IgD-negative memory B cell (primary cell): ENCODE data around the gene NEGR1. TPM values are rescaled to one million over a fixed set of nuclear protein-coding genes. Genes with fewer than 3 reads are reported as not detected.

Source experiments
- H3K27ac Mint-ChIP-seq, 3 donors: one replicate each; pipeline ENCODE4 v1.8.0; 2020 to 2022; ENCODE audit warnings: mild to moderate bottlenecking in 3 of 3, mixed read lengths in 3 of 3, moderate library complexity in 1 of 3
- H3K27me3 Mint-ChIP-seq: one replicate; pipeline ENCODE4 v1.8.0; 2021; ENCODE audit warnings: mixed read lengths
- H3K36me3 Mint-ChIP-seq: one replicate; pipeline ENCODE4 v1.8.0; 2020; ENCODE audit warnings: mild to moderate bottlenecking, mixed read lengths
- H3K4me1 Mint-ChIP-seq, 3 donors: one replicate each; pipeline ENCODE4 v1.8.0; 2020 to 2022; ENCODE audit warnings: mixed read lengths in 3 of 3, mild to moderate bottlenecking in 1 of 3
- H3K4me3 Mint-ChIP-seq, 4 donors: one replicate each; pipeline ENCODE4 v1.8.0; 2020 to 2022; ENCODE audit warnings: mild to moderate bottlenecking in 4 of 4, mixed read lengths in 4 of 4, moderate library complexity in 3 of 4
- H3K9me3 Mint-ChIP-seq, 3 donors: one replicate each; pipeline ENCODE4 v1.8.0; 2020 to 2021; ENCODE audit warnings: mixed read lengths in 3 of 3, mild to moderate bottlenecking in 1 of 3
- polyA plus RNA-seq: library from polyadenylated mRNA; unstranded; fragments of 300-500 nt; fragmentation: Illumina TruSeq; gene quantifications from one replicate; pipeline ENCODE4 v1.2.3, GENCODE V29; 2021

Gene NEGR1
- polyA plus RNA-seq, 1 donor from 2014 or later: not detected

GRCh38 chr1:71882226-71882625 lies 400.1 kb downstream of the NEGR1 start:
- Mint-ChIP-seq H3K4me1 (no peaks in the 10 kb centered on the region), H3K4me3 (no peak overlapping the region), H3K36me3 (peaks cover 1% of the 10 kb centered on the region), H3K27me3 (no peaks in the 10 kb centered on the region), H3K9me3 (peaks cover 0 to 3% (median 0%) of the 10 kb centered on the region in 3 donors), H3K27ac (no peak overlapping the region)

- Mint-ChIP-seq H3K4me3 (no peak overlapping the region), H3K36me3 (peaks cover 1% of the 10 kb centered on the region), H3K27ac (no peak overlapping the region), H3K9me3 (peaks cover 0 to 3% (median 0%) of the 10 kb centered on the region in 3 donors), H3K27me3 (no peaks in the 10 kb centered on the region), H3K4me1 (no peaks in the 10 kb centered on the region)
These were observed 400.7 kb downstream of the NEGR1 start for GRCh38 chr1:71881611-71882010.

DNA sequence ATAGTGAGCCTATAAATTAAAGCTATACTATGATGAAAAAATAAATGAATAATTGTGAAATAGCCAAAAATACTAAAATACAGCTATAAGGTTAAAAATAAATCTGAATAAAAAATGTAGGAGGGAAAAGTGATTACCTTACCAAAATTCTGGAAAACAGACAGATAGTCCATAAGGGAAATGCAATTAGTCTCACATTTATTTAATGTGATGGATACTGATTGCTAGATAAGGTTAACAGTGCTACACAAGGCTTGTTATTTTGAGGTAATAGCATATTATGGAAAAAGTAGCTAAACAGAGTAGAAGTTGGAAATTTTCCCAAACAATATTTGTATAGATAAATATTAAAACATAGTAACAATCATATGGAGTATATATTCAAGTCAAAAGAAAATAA lies 413.0 kb downstream of the NEGR1 start:
- H3K4me1 Mint-ChIP-seq: no peaks in the 10 kb centered on the region
- H3K27ac Mint-ChIP-seq: no peak overlapping the region
- H3K27me3 Mint-ChIP-seq: no peaks in the 10 kb centered on the region
- peaks cover under 1 to 7% (median 4%) of the 10 kb centered on the region in 3 donors for H3K9me3 Mint-ChIP-seq
- H3K4me3 Mint-ChIP-seq: no peak overlapping the region
- no peaks in the 10 kb centered on the region for H3K36me3 Mint-ChIP-seq

DNA sequence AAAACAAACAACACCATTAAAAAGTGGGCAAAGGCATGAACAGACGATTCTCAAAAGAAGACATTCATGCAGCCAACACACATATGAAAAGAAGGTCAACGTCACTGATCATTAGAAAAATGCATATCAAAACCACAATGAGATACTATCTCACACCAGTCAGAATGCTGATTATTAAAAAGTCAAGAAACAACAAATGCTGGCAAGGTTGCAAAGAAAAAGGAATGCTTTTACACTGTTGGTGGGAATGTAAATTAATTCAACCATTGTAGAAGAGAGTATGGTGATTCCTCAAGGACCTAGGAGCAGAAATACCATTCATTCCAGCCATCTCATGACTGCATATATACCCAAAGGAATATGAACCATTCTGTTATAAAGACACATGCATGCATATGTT lies 419.6 kb downstream of the NEGR1 start:
- Mint-ChIP-seq H3K27me3 (no peaks in the 10 kb centered on the region), H3K27ac (no peak overlapping the region), H3K4me1 (no peaks in the 10 kb centered on the region), H3K36me3 (no peaks in the 10 kb centered on the region), H3K9me3 (peaks cover 2 to 19% (median 3%) of the 10 kb centered on the region in 3 donors), H3K4me3 (no peak overlapping the region)

DNA sequence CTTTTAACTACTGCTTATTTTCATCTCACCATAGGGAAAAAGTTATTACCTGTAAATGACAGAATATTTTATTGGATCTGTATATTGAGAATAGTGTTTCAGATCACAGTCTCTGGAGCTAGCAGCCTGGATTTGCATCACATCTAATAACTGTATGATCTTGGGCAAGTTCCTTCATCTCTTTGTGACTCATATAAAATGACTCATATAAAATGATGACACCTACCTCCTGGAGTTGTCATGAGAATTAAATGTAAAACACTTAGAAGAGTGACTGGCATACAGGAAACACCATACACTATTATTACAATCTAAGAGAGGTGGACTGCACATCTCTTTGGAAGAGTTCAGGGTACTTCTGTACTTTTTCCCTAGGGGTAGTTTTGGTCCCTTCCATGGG lies 421.3 kb downstream of the NEGR1 start:
- H3K4me1 Mint-ChIP-seq: no peaks in the 10 kb centered on the region
- H3K4me3 Mint-ChIP-seq: no peak overlapping the region
- H3K27ac Mint-ChIP-seq: no peak overlapping the region
- no peaks in the 10 kb centered on the region for H3K27me3 Mint-ChIP-seq
- H3K36me3 Mint-ChIP-seq: no peaks in the 10 kb centered on the region
- H3K9me3 Mint-ChIP-seq: peaks cover 2 to 19% (median 3%) of the 10 kb centered on the region in 3 donors

DNA sequence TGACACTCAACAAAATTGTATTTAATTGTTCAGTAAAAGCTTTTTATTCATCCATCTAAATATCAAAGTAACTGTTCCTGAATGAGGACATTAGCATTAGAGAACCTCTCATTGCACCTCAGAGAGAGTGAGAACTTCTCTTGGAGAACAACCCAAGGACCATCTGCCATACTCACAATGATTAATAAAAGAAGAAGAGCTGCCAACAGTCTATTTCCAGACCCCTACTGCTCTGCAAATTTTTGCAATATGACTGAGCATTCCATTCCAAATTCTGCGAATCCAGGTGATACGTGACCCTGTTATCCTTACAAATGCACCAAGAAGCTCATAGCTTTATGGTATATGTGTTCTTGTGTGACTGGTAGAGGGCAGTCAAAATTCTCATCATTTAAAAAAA lies 422.5 kb downstream of the NEGR1 start:
- H3K27ac Mint-ChIP-seq: no peak overlapping the region
- H3K27me3 Mint-ChIP-seq: no peaks in the 10 kb centered on the region
- no peaks in the 10 kb centered on the region for H3K4me1 Mint-ChIP-seq
- H3K9me3 Mint-ChIP-seq: peaks cover 2 to 14% (median 3%) of the 10 kb centered on the region in 3 donors
- no peak overlapping the region for H3K4me3 Mint-ChIP-seq
- H3K36me3 Mint-ChIP-seq: no peaks in the 10 kb centered on the region

GRCh38 chr1:71857862-71858261 lies 424.5 kb downstream of the NEGR1 start:
- no peaks in the 10 kb centered on the region for H3K27me3 Mint-ChIP-seq
- H3K27ac Mint-ChIP-seq: no peak overlapping the region
- H3K4me1 Mint-ChIP-seq: no peaks in the 10 kb centered on the region
- H3K9me3 Mint-ChIP-seq: peaks cover 4 to 12% (median 7%) of the 10 kb centered on the region in 3 donors
- H3K4me3 Mint-ChIP-seq: no peak overlapping the region
- no peaks in the 10 kb centered on the region for H3K36me3 Mint-ChIP-seq

GRCh38 chr1:71853360-71853759 lies 429.0 kb downstream of the NEGR1 start:
- H3K4me3 Mint-ChIP-seq: no peak overlapping the region
- no peaks in the 10 kb centered on the region for H3K36me3 Mint-ChIP-seq
- no peaks in the 10 kb centered on the region for H3K4me1 Mint-ChIP-seq
- H3K9me3 Mint-ChIP-seq: peaks cover 0 to 4% (median 1%) of the 10 kb centered on the region in 3 donors
- no peak overlapping the region for H3K27ac Mint-ChIP-seq
- no peaks in the 10 kb centered on the region for H3K27me3 Mint-ChIP-seq

DNA sequence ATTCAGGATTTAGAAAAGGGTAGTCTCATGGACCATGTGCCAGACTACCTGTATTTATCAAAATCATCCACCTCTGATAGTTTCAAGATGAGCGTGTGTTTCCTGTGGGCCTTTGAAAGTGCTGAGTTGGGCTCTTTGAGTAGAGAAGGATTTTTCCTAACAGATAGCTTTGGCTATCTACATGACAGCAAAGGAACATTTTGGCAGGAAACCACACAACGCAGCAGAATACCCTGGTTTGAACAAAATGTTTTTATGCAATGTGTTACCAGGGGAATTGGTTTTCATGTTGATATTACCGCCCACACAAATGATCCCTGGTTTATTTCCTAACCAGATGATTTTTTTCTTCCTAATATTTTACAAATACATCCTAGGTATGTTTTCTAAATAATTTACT lies 431.4 kb downstream of the NEGR1 start:
- H3K4me1 Mint-ChIP-seq: no peaks in the 10 kb centered on the region
- H3K27me3 Mint-ChIP-seq: no peaks in the 10 kb centered on the region
- H3K9me3 Mint-ChIP-seq: peaks cover 0 to 4% (median 1%) of the 10 kb centered on the region in 3 donors

DNA sequence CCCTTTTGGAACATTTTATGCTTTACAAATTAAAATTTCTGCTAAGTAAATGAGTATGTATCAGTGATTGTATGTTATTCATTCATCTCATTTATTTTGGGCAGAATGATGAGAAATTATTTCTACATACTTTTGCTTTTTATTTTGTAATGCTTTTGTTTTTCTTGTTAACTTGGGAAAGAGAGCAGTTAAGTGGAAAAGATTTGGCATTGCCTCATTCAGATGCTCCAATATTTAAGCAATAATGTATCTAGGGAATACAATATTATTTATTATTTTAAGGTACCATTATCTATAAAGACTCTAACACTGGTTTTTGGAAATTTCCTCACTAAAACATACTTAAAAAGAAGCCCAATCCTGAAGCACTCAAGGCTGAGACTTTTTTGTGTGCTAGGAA lies 431.8 kb downstream of the NEGR1 start:
- Mint-ChIP-seq H3K27me3 (no peaks in the 10 kb centered on the region), H3K4me1 (no peaks in the 10 kb centered on the region), H3K4me3 (no peak overlapping the region), H3K27ac (no peak overlapping the region), H3K36me3 (no peaks in the 10 kb centered on the region), H3K9me3 (peaks cover 0 to 4% (median 1%) of the 10 kb centered on the region in 3 donors)

More for the DNA sequence above, 431.4 kb downstream of the NEGR1 start:
- H3K36me3 Mint-ChIP-seq: no peaks in the 10 kb centered on the region
- no peak overlapping the region for H3K27ac Mint-ChIP-seq
- H3K4me3 Mint-ChIP-seq: no peak overlapping the region

DNA sequence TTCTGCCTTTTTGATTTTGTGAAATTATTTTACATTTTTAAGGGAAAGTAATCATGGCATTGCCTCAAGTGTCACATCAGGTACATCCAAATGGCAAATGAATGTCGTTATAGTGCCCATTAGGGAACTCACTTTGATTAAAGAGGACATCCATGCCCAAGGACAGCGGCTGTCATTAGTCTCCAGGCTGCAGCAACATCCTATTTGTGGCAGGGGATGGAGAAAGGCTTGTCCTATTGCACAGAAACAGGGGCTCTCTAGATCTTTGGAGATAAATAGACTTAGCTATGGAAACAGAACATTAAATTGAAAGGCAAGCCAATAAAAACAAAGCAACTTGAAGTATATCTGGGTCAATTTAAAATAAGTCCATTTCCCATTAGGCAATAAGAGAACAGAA lies 439.3 kb downstream of the NEGR1 start:
- H3K27me3 Mint-ChIP-seq: no peaks in the 10 kb centered on the region
- peak overlapping the region in 1 of 3 donors; percentile 73 for H3K27ac Mint-ChIP-seq
- H3K4me1 Mint-ChIP-seq: no peaks in the 10 kb centered on the region
- no peaks in the 10 kb centered on the region for H3K36me3 Mint-ChIP-seq
- H3K9me3 Mint-ChIP-seq: peaks cover 0 to 2% (median 0%) of the 10 kb centered on the region in 3 donors
- no peak overlapping the region for H3K4me3 Mint-ChIP-seq

GRCh38 chr1:71839876-71840275 lies 442.5 kb downstream of the NEGR1 start:
- no peak overlapping the region for H3K4me3 Mint-ChIP-seq
- H3K27ac Mint-ChIP-seq: no peak overlapping the region
- peaks cover 0 to 1% (median 0%) of the 10 kb centered on the region in 3 donors for H3K4me1 Mint-ChIP-seq
- peaks cover 0 to 4% (median 2%) of the 10 kb centered on the region in 3 donors for H3K9me3 Mint-ChIP-seq
- H3K27me3 Mint-ChIP-seq: no peaks in the 10 kb centered on the region
- no peaks in the 10 kb centered on the region for H3K36me3 Mint-ChIP-seq

- Mint-ChIP-seq H3K36me3 (no peaks in the 10 kb centered on the region), H3K9me3 (peaks cover 0 to 2% (median 2%) of the 10 kb centered on the region in 3 donors), H3K27ac (no peak overlapping the region), H3K4me1 (peaks cover 0 to 1% (median 0%) of the 10 kb centered on the region in 3 donors), H3K27me3 (no peaks in the 10 kb centered on the region), H3K4me3 (no peak overlapping the region)
These were observed 445.4 kb downstream of the NEGR1 start for GRCh38 chr1:71836904-71837303.

GRCh38 chr1:71835442-71835813 lies 446.9 kb downstream of the NEGR1 start:
- H3K9me3 Mint-ChIP-seq: peaks cover 0 to 5% (median 2%) of the 10 kb centered on the region in 3 donors
- no peak overlapping the region for H3K27ac Mint-ChIP-seq
- peaks cover 0 to 1% (median 0%) of the 10 kb centered on the region in 3 donors for H3K4me1 Mint-ChIP-seq
- H3K4me3 Mint-ChIP-seq: no peak overlapping the region
- H3K27me3 Mint-ChIP-seq: no peaks in the 10 kb centered on the region
- no peaks in the 10 kb centered on the region for H3K36me3 Mint-ChIP-seq

- H3K27me3 Mint-ChIP-seq: no peaks in the 10 kb centered on the region
- H3K4me1 Mint-ChIP-seq: peaks cover 0 to 1% (median 0%) of the 10 kb centered on the region in 3 donors
- H3K36me3 Mint-ChIP-seq: no peaks in the 10 kb centered on the region
- H3K27ac Mint-ChIP-seq: no peak overlapping the region
- H3K4me3 Mint-ChIP-seq: no peak overlapping the region
- H3K9me3 Mint-ChIP-seq: peaks cover 0 to 5% (median 2%) of the 10 kb centered on the region in 3 donors
These were observed 447.5 kb downstream of the NEGR1 start for GRCh38 chr1:71834601-71835441.

- Mint-ChIP-seq H3K27me3 (no peaks in the 10 kb centered on the region), H3K36me3 (no peaks in the 10 kb centered on the region), H3K9me3 (peaks cover 0 to 4% (median 2%) of the 10 kb centered on the region in 3 donors), H3K4me1 (peaks cover 0 to 1% (median 0%) of the 10 kb centered on the region in 3 donors), H3K27ac (no peak overlapping the region), H3K4me3 (no peak overlapping the region)
These were observed 450.7 kb downstream of the NEGR1 start for GRCh38 chr1:71831646-71832045.
